Glutamatergic neuron (in vitro differentiated cells): ENCODE results near the gene CAPN8. TPM values are rescaled to one million over a fixed set of nuclear protein-coding genes. Genes with fewer than 3 reads are reported as not detected.

Experiments
- DNase-seq: peaks from one replicate; pipeline ENCODE4 v3.0.0; 2022
- H3K27ac Mint-ChIP-seq: one replicate; pipeline ENCODE4 v1.8.0; 2020; ENCODE audit warnings: mild to moderate bottlenecking, mixed read lengths, inconsistent platforms; ENCODE audit not compliant: unreplicated experiment
- H3K27me3 Mint-ChIP-seq: one replicate; pipeline ENCODE4 v1.8.0; 2020; ENCODE audit warnings: mild to moderate bottlenecking, moderate library complexity, mixed read lengths, inconsistent platforms; ENCODE audit not compliant: unreplicated experiment
- H3K36me3 Mint-ChIP-seq: one replicate; pipeline ENCODE4 v1.8.0; 2020; ENCODE audit warnings: mild to moderate bottlenecking, mixed read lengths, inconsistent platforms; ENCODE audit not compliant: unreplicated experiment
- H3K4me1 Mint-ChIP-seq: one replicate; pipeline ENCODE4 v1.8.0; 2020; ENCODE audit warnings: mild to moderate bottlenecking, low read depth, mixed read lengths, inconsistent platforms; ENCODE audit not compliant: unreplicated experiment
- H3K4me3 Mint-ChIP-seq: one replicate; pipeline ENCODE4 v1.8.0; 2020; ENCODE audit warnings: mild to moderate bottlenecking, mixed read lengths, inconsistent platforms; ENCODE audit not compliant: unreplicated experiment
- H3K9me3 Mint-ChIP-seq: one replicate; pipeline ENCODE4 v1.8.0; 2020; ENCODE audit warnings: mild to moderate bottlenecking, moderate library complexity, mixed read lengths, inconsistent platforms; ENCODE audit not compliant: unreplicated experiment
- total RNA-seq: library from RNA; stranded (reverse); fragmentation: NEBNext Ultra II Directional; extraction: Animal tissue kit (Norgen Biotek cat#: 25700); gene quantifications from one replicate; pipeline ENCODE4 v1.2.1, GENCODE V29; 2021; ENCODE audit not compliant: unreplicated experiment
- TF ChIP-seq, protein P1 (sequence below): fragments of 200-600 bp; sonication (generic); IDR thresholded peaks from one replicate; pipeline ENCODE4 v1.5.0; 2021; ENCODE audit not compliant: partially characterized antibody, unreplicated experiment

CAPN8 gene
- total RNA-seq, 1 donor from 2014 or later: not detected

DNA sequence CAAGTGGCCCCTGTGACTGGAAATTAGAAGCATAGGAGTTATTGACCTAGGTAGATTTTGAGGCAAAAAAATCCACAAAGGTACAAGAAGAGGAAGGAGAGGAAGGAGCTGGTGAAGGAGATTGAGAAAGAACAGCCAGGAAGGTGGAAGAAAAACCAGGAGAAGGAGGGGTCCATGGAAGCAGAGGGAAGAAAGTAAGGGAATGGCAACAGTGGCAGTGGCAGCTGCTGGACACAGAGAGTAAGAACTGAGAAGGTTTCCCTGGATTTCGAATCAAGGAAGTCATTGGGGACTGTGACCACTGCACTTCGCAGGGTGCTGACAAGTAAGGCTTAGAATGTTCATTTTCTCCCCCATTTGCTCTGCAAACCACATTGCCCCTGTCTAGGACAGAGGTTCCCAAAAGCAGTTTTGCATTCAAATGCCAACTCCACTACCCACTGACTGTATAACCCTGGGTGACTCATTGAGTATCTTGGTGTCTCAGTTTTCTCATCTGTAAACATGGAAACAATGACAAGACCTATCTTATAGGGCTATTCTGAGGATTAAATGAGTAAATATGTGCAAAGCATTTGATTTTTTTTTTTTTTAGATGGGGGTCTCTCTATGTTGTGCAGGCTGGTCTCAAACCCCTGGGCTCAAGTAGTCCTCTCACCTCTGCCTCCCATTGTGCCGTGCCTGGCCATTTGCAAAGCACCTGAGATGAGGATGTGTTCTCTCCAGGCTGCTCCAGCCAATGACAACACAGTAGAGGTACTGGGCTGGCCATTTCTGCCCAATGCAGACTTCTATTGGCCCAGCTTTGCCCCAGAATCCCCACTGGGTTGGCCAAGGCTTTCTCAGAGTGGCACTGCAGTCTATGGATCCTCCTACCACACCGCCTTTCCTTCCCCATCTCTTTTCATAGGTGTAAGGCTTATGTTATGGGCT lies 37.5 kb upstream of the CAPN8 start:
- no peaks in the 10 kb centered on the region for H3K4me1 Mint-ChIP-seq
- no peaks in the 10 kb centered on the region for H3K36me3 Mint-ChIP-seq
- H3K27me3 Mint-ChIP-seq: peaks cover 11% of the 10 kb centered on the region
- peaks cover 7% of the 10 kb centered on the region for H3K9me3 Mint-ChIP-seq
- TF ChIP-seq, protein P1, sequence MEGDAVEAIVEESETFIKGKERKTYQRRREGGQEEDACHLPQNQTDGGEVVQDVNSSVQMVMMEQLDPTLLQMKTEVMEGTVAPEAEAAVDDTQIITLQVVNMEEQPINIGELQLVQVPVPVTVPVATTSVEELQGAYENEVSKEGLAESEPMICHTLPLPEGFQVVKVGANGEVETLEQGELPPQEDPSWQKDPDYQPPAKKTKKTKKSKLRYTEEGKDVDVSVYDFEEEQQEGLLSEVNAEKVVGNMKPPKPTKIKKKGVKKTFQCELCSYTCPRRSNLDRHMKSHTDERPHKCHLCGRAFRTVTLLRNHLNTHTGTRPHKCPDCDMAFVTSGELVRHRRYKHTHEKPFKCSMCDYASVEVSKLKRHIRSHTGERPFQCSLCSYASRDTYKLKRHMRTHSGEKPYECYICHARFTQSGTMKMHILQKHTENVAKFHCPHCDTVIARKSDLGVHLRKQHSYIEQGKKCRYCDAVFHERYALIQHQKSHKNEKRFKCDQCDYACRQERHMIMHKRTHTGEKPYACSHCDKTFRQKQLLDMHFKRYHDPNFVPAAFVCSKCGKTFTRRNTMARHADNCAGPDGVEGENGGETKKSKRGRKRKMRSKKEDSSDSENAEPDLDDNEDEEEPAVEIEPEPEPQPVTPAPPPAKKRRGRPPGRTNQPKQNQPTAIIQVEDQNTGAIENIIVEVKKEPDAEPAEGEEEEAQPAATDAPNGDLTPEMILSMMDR: no peak
- H3K4me3 Mint-ChIP-seq: no peak overlapping the region
- H3K27ac Mint-ChIP-seq: no peak overlapping the region
- no peak for DNase-seq

DNA sequence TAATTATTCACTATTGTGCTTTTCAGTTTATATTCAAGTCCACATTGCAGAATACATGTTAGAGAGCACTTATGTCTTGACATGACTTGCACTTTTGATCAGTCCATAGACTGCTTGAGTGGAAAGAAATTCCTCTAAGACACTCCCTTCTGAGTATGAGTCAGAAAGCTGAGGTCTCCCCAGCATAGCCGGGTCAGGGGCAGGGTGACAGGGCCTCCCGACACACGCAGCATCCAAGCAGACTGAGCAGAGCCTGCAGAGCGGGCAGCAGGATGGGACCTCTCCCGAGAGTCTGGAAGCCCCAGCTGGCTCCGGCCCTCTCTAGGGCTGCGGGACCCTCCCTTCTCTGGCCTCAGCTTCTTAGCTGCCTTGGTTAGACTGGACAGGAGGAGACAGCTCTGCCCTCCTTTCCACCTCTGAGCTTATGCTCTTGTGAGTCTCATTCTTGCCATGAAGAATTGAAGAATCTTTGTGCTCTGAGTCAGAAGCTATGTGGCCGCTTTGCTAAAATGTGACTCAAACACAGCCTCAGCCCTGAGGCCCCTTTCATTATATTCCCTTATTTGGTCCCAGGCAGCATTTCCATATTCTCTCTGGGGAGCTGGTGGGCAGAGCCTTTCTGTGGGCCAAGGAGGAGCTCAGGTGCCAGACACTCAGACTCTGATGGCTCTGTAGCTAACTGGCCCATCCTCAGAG lies 35.6 kb upstream of the CAPN8 start:
- no peaks in the 10 kb centered on the region for H3K4me1 Mint-ChIP-seq
- DNase-seq: peak; percentile 58
- TF ChIP-seq, protein P1: no peak
- peaks cover 5% of the 10 kb centered on the region for H3K9me3 Mint-ChIP-seq
- H3K4me3 Mint-ChIP-seq: no peak overlapping the region
- H3K36me3 Mint-ChIP-seq: no peaks in the 10 kb centered on the region
- H3K27ac Mint-ChIP-seq: peak overlapping the region; percentile 43
- H3K27me3 Mint-ChIP-seq: peaks cover 11% of the 10 kb centered on the region

DNA sequence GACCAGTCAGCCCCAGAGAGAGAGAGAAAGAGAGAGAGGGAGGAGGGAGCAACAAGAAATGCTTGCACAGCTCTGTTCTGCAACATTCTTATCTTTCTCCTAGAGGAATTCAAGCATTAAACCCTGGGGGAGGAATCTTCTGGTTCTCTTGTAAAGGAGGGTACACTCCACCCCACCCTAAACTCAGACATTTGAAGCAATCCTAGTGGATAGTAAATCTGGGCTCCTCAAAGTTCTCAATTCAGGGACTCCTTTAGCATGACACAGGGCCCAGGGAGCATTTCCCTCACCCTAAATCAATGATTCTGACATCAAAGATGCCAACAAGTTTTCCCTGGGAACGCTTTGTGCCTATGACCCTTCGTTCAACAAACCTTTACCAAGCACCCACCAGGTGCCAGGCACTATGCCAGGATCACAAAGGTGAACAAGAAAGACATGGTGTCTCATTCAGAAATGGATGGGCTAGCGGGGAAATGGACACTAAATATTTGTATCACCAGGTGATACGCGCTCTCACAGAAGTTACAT lies 35.0 kb upstream of the CAPN8 start:
- no peaks in the 10 kb centered on the region for H3K36me3 Mint-ChIP-seq
- no peak for DNase-seq
- H3K27me3 Mint-ChIP-seq: peaks cover 11% of the 10 kb centered on the region
- TF ChIP-seq, protein P1: no peak
- H3K4me1 Mint-ChIP-seq: no peaks in the 10 kb centered on the region
- H3K4me3 Mint-ChIP-seq: no peak overlapping the region
- no peak overlapping the region for H3K27ac Mint-ChIP-seq
- peaks cover 5% of the 10 kb centered on the region for H3K9me3 Mint-ChIP-seq

DNA sequence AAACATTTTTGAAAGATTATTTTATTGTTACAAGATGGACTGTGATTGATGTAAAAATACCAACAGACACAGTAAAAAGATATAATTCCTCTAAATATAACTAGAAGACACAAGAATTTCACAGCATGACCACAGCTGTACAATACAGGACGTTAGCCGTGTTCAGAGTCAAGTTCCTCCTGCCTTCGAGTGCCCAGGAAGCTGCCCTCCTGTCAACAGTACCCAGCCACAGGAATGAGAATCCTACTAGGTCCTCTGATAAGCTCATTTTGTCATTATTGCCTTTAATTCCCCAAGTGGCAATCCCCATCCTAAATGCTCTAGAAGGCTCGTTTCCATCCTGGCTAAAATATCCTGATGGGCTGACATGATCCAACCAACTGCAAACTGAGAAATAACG lies 30.4 kb upstream of the CAPN8 start:
- no peaks in the 10 kb centered on the region for H3K36me3 Mint-ChIP-seq
- peaks cover 2% of the 10 kb centered on the region for H3K27me3 Mint-ChIP-seq
- no peak for DNase-seq
- H3K4me1 Mint-ChIP-seq: no peaks in the 10 kb centered on the region
- no peak overlapping the region for H3K4me3 Mint-ChIP-seq
- H3K27ac Mint-ChIP-seq: no peak overlapping the region
- peaks cover 3% of the 10 kb centered on the region for H3K9me3 Mint-ChIP-seq
- TF ChIP-seq, protein P1: no peak
